SU-DHL-6 (cell line): ENCODE results near the gene INVS.

ENCODE experiments used
- EZH2phosphoT487 ChIP-seq: fragments of 200-600 bp; sonication (generic), shearing (Covaris generic); conservative IDR thresholded peaks from 2 replicates; pipeline ENCODE4 v1.6.1; 2018; ENCODE audit warnings: mild to moderate bottlenecking, antibody characterized with exemption, low read length, moderate library complexity, mixed read lengths
- TF ChIP-seq, protein P1 (sequence below): fragments of 200-600 bp; sonication (generic); IDR thresholded peaks from one replicate; pipeline ENCODE4 v1.5.1; 2017; ENCODE audit warnings: antibody characterized with exemption, mild to moderate bottlenecking, low read length, moderate library complexity; ENCODE audit not compliant: insufficient read depth, poor library complexity, severe bottlenecking

DNA sequence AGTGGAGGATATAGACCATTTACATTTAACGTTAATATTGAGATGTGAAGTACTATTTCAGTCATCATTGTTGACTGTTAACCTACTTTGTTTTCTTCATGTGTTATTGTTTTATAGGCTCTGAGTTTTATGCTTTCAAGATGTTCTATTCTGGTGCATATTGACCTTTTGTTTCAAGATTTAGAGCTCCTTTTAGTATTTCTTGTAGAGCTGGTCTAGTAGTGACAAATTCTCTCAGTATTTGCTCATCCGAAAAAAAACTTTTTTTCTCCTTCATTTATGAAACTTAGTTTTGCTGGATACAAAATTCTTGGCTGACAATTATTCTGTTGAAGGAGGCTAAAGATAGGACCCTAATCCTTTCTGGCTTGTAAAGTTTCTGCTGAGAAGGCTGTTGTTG is 91.3 kb downstream of the INVS start:
- TF ChIP-seq, protein P1, sequence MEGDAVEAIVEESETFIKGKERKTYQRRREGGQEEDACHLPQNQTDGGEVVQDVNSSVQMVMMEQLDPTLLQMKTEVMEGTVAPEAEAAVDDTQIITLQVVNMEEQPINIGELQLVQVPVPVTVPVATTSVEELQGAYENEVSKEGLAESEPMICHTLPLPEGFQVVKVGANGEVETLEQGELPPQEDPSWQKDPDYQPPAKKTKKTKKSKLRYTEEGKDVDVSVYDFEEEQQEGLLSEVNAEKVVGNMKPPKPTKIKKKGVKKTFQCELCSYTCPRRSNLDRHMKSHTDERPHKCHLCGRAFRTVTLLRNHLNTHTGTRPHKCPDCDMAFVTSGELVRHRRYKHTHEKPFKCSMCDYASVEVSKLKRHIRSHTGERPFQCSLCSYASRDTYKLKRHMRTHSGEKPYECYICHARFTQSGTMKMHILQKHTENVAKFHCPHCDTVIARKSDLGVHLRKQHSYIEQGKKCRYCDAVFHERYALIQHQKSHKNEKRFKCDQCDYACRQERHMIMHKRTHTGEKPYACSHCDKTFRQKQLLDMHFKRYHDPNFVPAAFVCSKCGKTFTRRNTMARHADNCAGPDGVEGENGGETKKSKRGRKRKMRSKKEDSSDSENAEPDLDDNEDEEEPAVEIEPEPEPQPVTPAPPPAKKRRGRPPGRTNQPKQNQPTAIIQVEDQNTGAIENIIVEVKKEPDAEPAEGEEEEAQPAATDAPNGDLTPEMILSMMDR = no peak
- TF ChIP-seq EZH2phosphoT487 = no peak
